Esophagus muscularis mucosa (tissue), 3 donors: ENCODE data around the gene C12orf54.

Experiments used
- POLR2A ChIP-seq: fragments of 450-650 bp; IDR thresholded peaks from one replicate; pipeline ENCODE4 v1.6.1; 2017; ENCODE audit warnings: antibody characterized with exemption, moderate library complexity, mild to moderate bottlenecking, low read depth
- TF ChIP-seq, protein P1 (sequence below), 3 experiments: fragments of 200-600 bp in 2 of 3; fragments of 450-650 bp in 1 of 3; sonication (generic) in 2 of 3; IDR thresholded peaks; one replicate each; pipeline ENCODE4 v1.5.1; 2017 to 2019; ENCODE audit warnings: antibody characterized with exemption in 3 of 3, mild to moderate bottlenecking in 2 of 3, moderate library complexity in 1 of 3

GRCh38 chr12:48508987-48509386 is 26.7 kb downstream of the C12orf54 start:
- TF ChIP-seq POLR2A, result no peak
- TF ChIP-seq, protein P1, sequence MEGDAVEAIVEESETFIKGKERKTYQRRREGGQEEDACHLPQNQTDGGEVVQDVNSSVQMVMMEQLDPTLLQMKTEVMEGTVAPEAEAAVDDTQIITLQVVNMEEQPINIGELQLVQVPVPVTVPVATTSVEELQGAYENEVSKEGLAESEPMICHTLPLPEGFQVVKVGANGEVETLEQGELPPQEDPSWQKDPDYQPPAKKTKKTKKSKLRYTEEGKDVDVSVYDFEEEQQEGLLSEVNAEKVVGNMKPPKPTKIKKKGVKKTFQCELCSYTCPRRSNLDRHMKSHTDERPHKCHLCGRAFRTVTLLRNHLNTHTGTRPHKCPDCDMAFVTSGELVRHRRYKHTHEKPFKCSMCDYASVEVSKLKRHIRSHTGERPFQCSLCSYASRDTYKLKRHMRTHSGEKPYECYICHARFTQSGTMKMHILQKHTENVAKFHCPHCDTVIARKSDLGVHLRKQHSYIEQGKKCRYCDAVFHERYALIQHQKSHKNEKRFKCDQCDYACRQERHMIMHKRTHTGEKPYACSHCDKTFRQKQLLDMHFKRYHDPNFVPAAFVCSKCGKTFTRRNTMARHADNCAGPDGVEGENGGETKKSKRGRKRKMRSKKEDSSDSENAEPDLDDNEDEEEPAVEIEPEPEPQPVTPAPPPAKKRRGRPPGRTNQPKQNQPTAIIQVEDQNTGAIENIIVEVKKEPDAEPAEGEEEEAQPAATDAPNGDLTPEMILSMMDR (IDR thresholded peaks at IDR 0.05), result no peak
